ENCODE data around the gene NOL12. TPM values are rescaled to one million over a fixed set of nuclear protein-coding genes. Genes with fewer than 3 reads are reported as not detected.

NOL12 gene
- total RNA-seq, 1 donor from 2014 or later: 59.0 TPM

- TF ChIP-seq CTCF (IDR thresholded peaks at IDR 0.05; ENCODE audit: insufficient read depth, low read length, poor library complexity, severe bottlenecking): no peak
- DNase-seq (ENCODE audit: low read depth): no peak
- no peaks in the 10 kb centered on the region for H3K27me3 ChIP-seq (ENCODE audit: control insufficient read depth, insufficient read depth, low read length)
These were observed 22.5 kb upstream of the NOL12 start for GRCh38 chr22:37663521-37664140.

GRCh38 chr22:37664249-37665101 is 21.7 kb upstream of the NOL12 start:
- no peak overlapping the region for H3K4me3 ChIP-seq (ENCODE audit: low read depth, low read length)
- H3K27me3 ChIP-seq (ENCODE audit: control insufficient read depth, insufficient read depth, low read length): no peaks in the 10 kb centered on the region
- TF ChIP-seq CTCF (IDR thresholded peaks at IDR 0.05; ENCODE audit: insufficient read depth, low read length, poor library complexity, severe bottlenecking): no peak
- H3K36me3 ChIP-seq (ENCODE audit: control insufficient read depth, insufficient read depth, low read length): peaks cover 1% of the 10 kb centered on the region
- DNase-seq (ENCODE audit: low read depth): no peak

More at GRCh38 chr22:37663521-37664140, 22.5 kb upstream of the NOL12 start:
- Histone ChIP-seq H3K36me3 (ENCODE audit: control insufficient read depth, insufficient read depth, low read length) (peaks cover 1% of the 10 kb centered on the region), H3K4me3 (ENCODE audit: low read depth, low read length) (no peak overlapping the region)

- TF ChIP-seq CTCF (IDR thresholded peaks at IDR 0.05; ENCODE audit: insufficient read depth, low read length, poor library complexity, severe bottlenecking): no peak
- H3K27me3 ChIP-seq (ENCODE audit: control insufficient read depth, insufficient read depth, low read length): no peaks in the 10 kb centered on the region
- DNase-seq (ENCODE audit: low read depth): no peak
- no peak overlapping the region for H3K4me3 ChIP-seq (ENCODE audit: low read depth, low read length)
- peaks cover 1% of the 10 kb centered on the region for H3K36me3 ChIP-seq (ENCODE audit: control insufficient read depth, insufficient read depth, low read length)
These were observed 20.7 kb upstream of the NOL12 start for GRCh38 chr22:37665487-37665886.

GRCh38 chr22:37669586-37669985 is 16.6 kb upstream of the NOL12 start:
- Histone ChIP-seq H3K27me3 (ENCODE audit: control insufficient read depth, insufficient read depth, low read length) (no peaks in the 10 kb centered on the region), H3K4me3 (ENCODE audit: low read depth, low read length) (no peak overlapping the region), H3K36me3 (ENCODE audit: control insufficient read depth, insufficient read depth, low read length) (peaks cover 1% of the 10 kb centered on the region)
- DNase-seq (ENCODE audit: low read depth): no peak
- TF ChIP-seq CTCF (IDR thresholded peaks at IDR 0.05; ENCODE audit: insufficient read depth, low read length, poor library complexity, severe bottlenecking): no peak

- Histone ChIP-seq H3K27me3 (ENCODE audit: control insufficient read depth, insufficient read depth, low read length) (no peaks in the 10 kb centered on the region), H3K36me3 (ENCODE audit: control insufficient read depth, insufficient read depth, low read length) (no peaks in the 10 kb centered on the region), H3K4me3 (ENCODE audit: low read depth, low read length) (no peak overlapping the region)
- TF ChIP-seq CTCF (IDR thresholded peaks at IDR 0.05; ENCODE audit: insufficient read depth, low read length, poor library complexity, severe bottlenecking): no peak
- DNase-seq (ENCODE audit: low read depth): no peak
These were observed 13.8 kb upstream of the NOL12 start for GRCh38 chr22:37672206-37672919.
